ENCODE data around the gene PLAAT4. TPM values are rescaled to one million over a fixed set of nuclear protein-coding genes. Genes with fewer than 3 reads are reported as not detected.
A peak's percentile ranks its signal among the peaks of the same experiment; 100 is the strongest.

PLAAT4 gene
- total and polyA plus RNA-seq, 8 donors: 3.3 to 32.4 (median 9.6) TPM

GRCh38 chr11:63551889-63552266, 15.3 kb downstream of the PLAAT4 start:
- no peaks in the 10 kb centered on the region for H3K9me3 ChIP-seq
- intact Hi-C loops (cut with DNase I): no loop called here
- no peak for ATAC-seq
- H3K27me3 ChIP-seq: no peaks in the 10 kb centered on the region
- no peaks in the 10 kb centered on the region for H3K4me1 ChIP-seq
- FAIRE-seq: no peak
- DNase-seq: peak in 1 of 6 donors; percentile 43
- 84 to 93% methylated on average over 6 of the region's 6 CpGs for WGBS, 2 donors
- H3K27ac ChIP-seq: no peak overlapping the region
- H3K4me3 ChIP-seq: no peak overlapping the region
- H3K36me3 ChIP-seq: no peaks in the 10 kb centered on the region
- TF ChIP-seq CTCF (IDR thresholded peaks at IDR 0.05): no peak

GRCh38 chr11:63552921-63553320, 16.3 kb downstream of the PLAAT4 start:
- Histone ChIP-seq H3K4me1 (no peaks in the 10 kb centered on the region), H3K4me3 (no peak overlapping the region), H3K9me3 (no peaks in the 10 kb centered on the region), H3K27me3 (no peaks in the 10 kb centered on the region), H3K36me3 (no peaks in the 10 kb centered on the region), H3K27ac (no peak overlapping the region)
- ATAC-seq (no peak), FAIRE-seq (no peak), DNase-seq (no peak)
- WGBS, 2 donors: 88 to 93% methylated on average over 7 of the region's 7 CpGs
- intact Hi-C loops (cut with DNase I): no loop called here
- TF ChIP-seq CTCF (IDR thresholded peaks at IDR 0.05): no peak

GRCh38 chr11:63553759-63554158, 17.2 kb downstream of the PLAAT4 start:
- 86 to 88% methylated on average over 8 of the region's 8 CpGs for WGBS, 2 donors
- FAIRE-seq (no peak), ATAC-seq (peak in 1 of 4 donors; percentile 12), DNase-seq (peak in 1 of 6 donors; percentile 30)
- intact Hi-C loops (cut with DNase I): no loop called here
- Histone ChIP-seq H3K9me3 (no peaks in the 10 kb centered on the region), H3K36me3 (no peaks in the 10 kb centered on the region), H3K4me3 (no peak overlapping the region), H3K27me3 (no peaks in the 10 kb centered on the region), H3K4me1 (no peaks in the 10 kb centered on the region), H3K27ac (no peak overlapping the region)
- TF ChIP-seq CTCF (IDR thresholded peaks at IDR 0.05): no peak

- Histone ChIP-seq H3K4me1 (no peaks in the 10 kb centered on the region), H3K9me3 (no peaks in the 10 kb centered on the region), H3K27me3 (no peaks in the 10 kb centered on the region), H3K4me3 (no peak overlapping the region), H3K27ac (no peak overlapping the region), H3K36me3 (no peaks in the 10 kb centered on the region)
- 79 to 82% methylated on average over 4 of the region's 4 CpGs for whole genome bisulfite sequencing, 2 donors
- DNase-seq (no peak), FAIRE-seq (no peak), ATAC-seq (no peak)
- no peak for TF ChIP-seq CTCF (IDR thresholded peaks at IDR 0.05)
- intact Hi-C loops (cut with DNase I): no loop called here
These were observed 18.2 kb downstream of the PLAAT4 start for GRCh38 chr11:63554877-63555223.

- no peak overlapping the region for H3K27ac ChIP-seq
- FAIRE-seq (no peak), ATAC-seq (no peak), DNase-seq (peak in 1 of 6 donors; percentile 18)
- no peak overlapping the region for H3K4me3 ChIP-seq
- H3K4me1 ChIP-seq: no peaks in the 10 kb centered on the region
- intact Hi-C loops (cut with DNase I): no loop called here
- TF ChIP-seq CTCF (IDR thresholded peaks at IDR 0.05): no peak
- WGBS, 2 donors: 66 to 73% methylated on average over 7 of the region's 7 CpGs
- H3K36me3 ChIP-seq: no peaks in the 10 kb centered on the region
- H3K27me3 ChIP-seq: no peaks in the 10 kb centered on the region
- H3K9me3 ChIP-seq: no peaks in the 10 kb centered on the region
These were observed 19.9 kb downstream of the PLAAT4 start for GRCh38 chr11:63556404-63557013.

Measured in pancreas (tissue), 10 donors.